PC-3 (cell line): ENCODE measurements around the gene TSEN54.

Experiments used
- CTCF ChIP-seq: fragments of 300-600 bp; sonication (generic); conservative IDR thresholded peaks from 2 replicates; pipeline ENCODE4 v1.5.1; 2017; ENCODE audit warnings: antibody characterized with exemption, low read depth, mild to moderate bottlenecking, low read length
- EZH2 ChIP-seq: fragments of 300-600 bp; sonication (generic); IDR thresholded peaks from one replicate; pipeline ENCODE4 v1.6.1; 2017; ENCODE audit warnings: antibody characterized with exemption, mild to moderate bottlenecking, low read length; ENCODE audit not compliant: unreplicated experiment
- EZH2phosphoT487 ChIP-seq: fragments of 300-600 bp; sonication (generic); IDR thresholded peaks from 2 replicates; pipeline ENCODE4 v1.6.1; 2018; ENCODE audit warnings: mild to moderate bottlenecking, antibody characterized with exemption, low read length, borderline replicate concordance

- TF ChIP-seq CTCF: no peak
- TF ChIP-seq EZH2: no peak
- no peak for TF ChIP-seq EZH2phosphoT487
Measured at GRCh38 chr17:75482098-75482942, 34.0 kb upstream of the TSEN54 start.
